KMS-11 (cell line): ENCODE data around the gene SLC43A3.

Experiments used
- H2AFZ ChIP-seq: fragments of 200-600 bp; sonication (generic); 2 replicates; pipeline ENCODE4 v1.6.1; 2016; ENCODE audit warnings: antibody characterized with exemption, mixed run types, low read depth
- H3K27ac ChIP-seq: fragments of 200-600 bp; sonication (generic); 2 replicates; pipeline ENCODE4 v1.6.1; 2016; ENCODE audit warnings: mild to moderate bottlenecking, mixed run types
- H3K27me3 ChIP-seq: fragments of 200-600 bp; sonication (generic); 2 replicates; pipeline ENCODE4 v1.6.1; 2017; ENCODE audit warnings: mild to moderate bottlenecking, low read depth, mixed run types, moderate library complexity; ENCODE audit not compliant: insufficient read depth
- H3K36me3 ChIP-seq: fragments of 200-600 bp; sonication (generic); 2 replicates; pipeline ENCODE4 v1.6.1; 2017; ENCODE audit warnings: mild to moderate bottlenecking, mixed run types; ENCODE audit not compliant: insufficient read depth
- H3K4me1 ChIP-seq: fragments of 200-600 bp; sonication (generic); 2 replicates; pipeline ENCODE4 v1.6.1; 2016; ENCODE audit warnings: mild to moderate bottlenecking, low read depth, mixed run types; ENCODE audit not compliant: poor library complexity, severe bottlenecking
- H3K4me2 ChIP-seq: fragments of 200-600 bp; sonication (generic); 2 replicates; pipeline ENCODE4 v1.7.0; 2016; ENCODE audit warnings: mild to moderate bottlenecking, mixed run types
- H3K4me3 ChIP-seq: fragments of 200-600 bp; sonication (generic); IDR thresholded peaks from 2 replicates; pipeline ENCODE4 v1.6.1; 2017; ENCODE audit warnings: low read depth, low read length, mixed read lengths; ENCODE audit not compliant: insufficient read depth
- H3K79me2 ChIP-seq: fragments of 200-600 bp; sonication (generic); 2 replicates; pipeline ENCODE4 v1.6.1; 2016; ENCODE audit warnings: low read depth, mixed run types; ENCODE audit not compliant: insufficient read depth
- H3K9ac ChIP-seq: fragments of 200-600 bp; sonication (generic); 2 replicates; pipeline ENCODE4 v1.6.1; 2016; ENCODE audit warnings: mild to moderate bottlenecking, mixed run types
- H4K20me1 ChIP-seq: fragments of 200-600 bp; sonication (generic); 2 replicates; pipeline ENCODE4 v1.6.1; 2016; ENCODE audit warnings: mild to moderate bottlenecking, mixed run types; ENCODE audit not compliant: insufficient read depth
- TF ChIP-seq, protein P1 (sequence below): fragments of 200-600 bp; sonication (generic); conservative IDR thresholded peaks from 2 replicates; pipeline ENCODE4 v1.6.1; 2017; ENCODE audit warnings: low read depth, mild to moderate bottlenecking, antibody characterized with exemption, low read length, moderate library complexity, mixed read lengths

SLC43A3 gene

DNA sequence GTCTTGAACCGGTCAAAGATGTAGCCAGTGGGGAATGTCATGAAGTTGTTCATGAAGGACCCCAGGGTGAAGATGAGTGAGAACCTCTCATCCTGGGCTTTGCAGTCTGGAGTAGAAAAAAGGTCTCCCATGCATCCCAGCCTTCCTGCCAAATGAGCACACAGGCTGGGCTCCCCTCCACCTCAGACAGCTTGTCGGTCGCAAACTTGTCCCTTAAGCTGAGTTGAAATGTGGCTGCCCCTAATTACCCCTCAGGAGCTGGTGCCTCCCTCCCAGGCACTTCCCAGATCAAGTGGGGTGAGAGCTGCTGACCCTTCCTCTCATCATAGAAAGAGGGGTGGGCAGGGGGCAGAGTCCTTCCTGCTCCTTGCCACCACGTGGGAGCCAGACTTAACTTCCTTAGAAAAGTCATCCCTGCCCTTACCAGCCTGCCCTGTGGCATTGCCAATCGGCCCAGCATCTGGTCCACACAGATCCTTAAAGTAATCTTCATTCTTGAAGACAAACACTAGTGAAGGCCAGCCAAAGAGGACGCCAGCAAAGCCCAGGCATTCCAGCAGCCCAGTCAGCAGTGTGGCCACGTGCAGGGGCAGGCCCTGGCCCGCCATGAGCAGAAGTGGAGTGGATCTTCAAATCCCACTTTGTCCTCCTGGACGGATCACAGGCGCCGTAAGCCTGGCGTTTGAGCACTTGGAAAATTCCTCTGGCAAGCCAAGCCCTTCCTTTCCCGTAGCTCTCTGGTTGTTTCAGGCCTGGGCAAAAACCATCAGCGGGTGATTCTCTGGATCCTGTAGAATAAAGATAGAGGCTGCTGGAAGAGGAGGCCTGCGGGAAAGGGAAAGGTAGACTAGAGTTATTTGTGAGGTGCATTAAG, 1.1 kb downstream of the SLC43A3 start:
- no peaks in the 10 kb centered on the region for H3K79me2 ChIP-seq

DNA sequence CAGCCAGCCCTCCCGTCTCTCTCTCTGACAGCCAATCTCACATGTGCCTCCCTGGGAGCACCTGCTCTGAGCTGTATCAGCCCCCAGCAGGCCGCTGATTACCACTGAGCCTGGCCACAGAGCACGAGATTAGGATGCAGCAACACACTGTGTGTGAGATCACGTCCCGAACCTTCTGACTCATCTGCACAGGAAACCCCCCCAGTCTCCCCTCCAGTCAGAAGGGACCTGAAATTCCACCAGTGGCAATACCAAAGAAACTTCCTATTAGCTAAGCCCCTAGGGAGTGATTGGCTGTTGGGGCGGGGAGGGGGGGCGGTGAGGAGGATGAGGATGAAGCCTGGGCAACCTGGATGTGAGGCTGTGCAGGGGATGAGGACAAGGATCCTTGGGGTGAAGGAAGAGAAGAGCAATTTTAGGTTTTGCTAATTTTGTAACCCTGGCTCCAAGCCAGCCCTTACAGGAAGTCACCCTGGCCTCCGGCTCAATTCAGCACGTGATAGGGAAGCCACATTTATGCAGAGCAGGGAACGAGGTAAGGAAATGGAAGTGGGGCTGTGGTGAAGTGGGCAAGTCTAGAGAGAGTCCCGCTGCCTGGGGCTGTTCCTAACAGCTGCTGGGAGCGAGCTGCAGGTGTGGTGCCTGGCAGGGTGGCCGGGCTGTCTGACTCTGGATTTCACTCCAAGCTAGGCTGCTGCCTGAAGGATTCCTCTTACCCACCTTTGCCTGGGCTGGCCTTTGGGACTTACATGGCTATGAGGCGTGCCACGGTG, 1.9 kb downstream of the SLC43A3 start:
- Histone ChIP-seq H3K4me1 (no peaks in the 10 kb centered on the region), H3K4me3 (no peak overlapping the region), H3K27ac (no peak overlapping the region), H3K4me2 (no peak overlapping the region), H3K79me2 (no peaks in the 10 kb centered on the region), H2AFZ (no peak overlapping the region), H3K36me3 (no peaks in the 10 kb centered on the region), H4K20me1 (no peaks in the 10 kb centered on the region), H3K27me3 (no peaks in the 10 kb centered on the region), H3K9ac (no peak overlapping the region)
- TF ChIP-seq, protein P1, sequence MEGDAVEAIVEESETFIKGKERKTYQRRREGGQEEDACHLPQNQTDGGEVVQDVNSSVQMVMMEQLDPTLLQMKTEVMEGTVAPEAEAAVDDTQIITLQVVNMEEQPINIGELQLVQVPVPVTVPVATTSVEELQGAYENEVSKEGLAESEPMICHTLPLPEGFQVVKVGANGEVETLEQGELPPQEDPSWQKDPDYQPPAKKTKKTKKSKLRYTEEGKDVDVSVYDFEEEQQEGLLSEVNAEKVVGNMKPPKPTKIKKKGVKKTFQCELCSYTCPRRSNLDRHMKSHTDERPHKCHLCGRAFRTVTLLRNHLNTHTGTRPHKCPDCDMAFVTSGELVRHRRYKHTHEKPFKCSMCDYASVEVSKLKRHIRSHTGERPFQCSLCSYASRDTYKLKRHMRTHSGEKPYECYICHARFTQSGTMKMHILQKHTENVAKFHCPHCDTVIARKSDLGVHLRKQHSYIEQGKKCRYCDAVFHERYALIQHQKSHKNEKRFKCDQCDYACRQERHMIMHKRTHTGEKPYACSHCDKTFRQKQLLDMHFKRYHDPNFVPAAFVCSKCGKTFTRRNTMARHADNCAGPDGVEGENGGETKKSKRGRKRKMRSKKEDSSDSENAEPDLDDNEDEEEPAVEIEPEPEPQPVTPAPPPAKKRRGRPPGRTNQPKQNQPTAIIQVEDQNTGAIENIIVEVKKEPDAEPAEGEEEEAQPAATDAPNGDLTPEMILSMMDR, result no peak

More for the DNA sequence above, 1.1 kb downstream of the SLC43A3 start:
- no peak overlapping the region for H2AFZ ChIP-seq
- H3K27ac ChIP-seq, result no peak overlapping the region
- no peak overlapping the region for H3K4me2 ChIP-seq
- no peaks in the 10 kb centered on the region for H4K20me1 ChIP-seq
- H3K27me3 ChIP-seq, result no peaks in the 10 kb centered on the region
- H3K36me3 ChIP-seq, result no peaks in the 10 kb centered on the region
- TF ChIP-seq, protein P1, result no peak
- H3K9ac ChIP-seq, result no peak overlapping the region
- no peaks in the 10 kb centered on the region for H3K4me1 ChIP-seq
- no peak overlapping the region for H3K4me3 ChIP-seq

DNA sequence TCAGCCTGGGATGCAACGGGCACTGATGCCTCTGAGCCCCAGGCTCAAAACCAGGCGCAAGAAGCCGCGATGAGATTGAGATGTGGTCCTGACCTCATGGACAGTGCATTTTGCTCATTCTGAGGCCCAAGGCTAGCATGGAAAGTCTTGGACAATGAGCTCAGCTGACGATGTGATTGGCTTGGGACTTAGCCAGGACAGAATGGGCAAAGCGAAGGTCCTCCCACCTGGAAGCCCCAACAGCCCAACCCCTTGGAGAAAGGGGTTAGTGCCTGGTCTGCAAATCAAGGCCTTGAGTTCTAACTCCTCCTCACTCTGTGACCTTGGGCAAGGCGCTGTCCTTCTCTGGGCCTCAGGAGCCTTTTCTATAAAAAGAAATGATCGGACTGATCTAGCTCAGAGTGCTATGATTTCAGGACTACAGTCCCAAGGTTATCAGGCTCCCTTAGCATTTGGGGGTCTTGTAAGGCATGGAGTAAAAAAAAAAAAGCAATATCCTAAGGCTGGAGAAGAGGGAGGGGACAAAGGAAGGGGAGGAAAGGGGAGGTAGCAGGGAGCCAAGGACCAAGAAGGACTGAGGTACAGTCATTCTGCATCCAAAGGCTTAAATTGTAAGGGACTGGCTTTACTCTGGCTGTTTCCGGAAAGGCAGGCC, 2.7 kb downstream of the SLC43A3 start:
- no peak overlapping the region for H2AFZ ChIP-seq
- no peak overlapping the region for H3K27ac ChIP-seq
- H3K27me3 ChIP-seq, result no peaks in the 10 kb centered on the region
- no peak overlapping the region for H3K4me3 ChIP-seq
- no peaks in the 10 kb centered on the region for H3K79me2 ChIP-seq
- H3K4me1 ChIP-seq, result no peaks in the 10 kb centered on the region
- H3K36me3 ChIP-seq, result no peaks in the 10 kb centered on the region
- no peaks in the 10 kb centered on the region for H4K20me1 ChIP-seq
- TF ChIP-seq, protein P1, result no peak
- no peak overlapping the region for H3K4me2 ChIP-seq
- no peak overlapping the region for H3K9ac ChIP-seq

DNA sequence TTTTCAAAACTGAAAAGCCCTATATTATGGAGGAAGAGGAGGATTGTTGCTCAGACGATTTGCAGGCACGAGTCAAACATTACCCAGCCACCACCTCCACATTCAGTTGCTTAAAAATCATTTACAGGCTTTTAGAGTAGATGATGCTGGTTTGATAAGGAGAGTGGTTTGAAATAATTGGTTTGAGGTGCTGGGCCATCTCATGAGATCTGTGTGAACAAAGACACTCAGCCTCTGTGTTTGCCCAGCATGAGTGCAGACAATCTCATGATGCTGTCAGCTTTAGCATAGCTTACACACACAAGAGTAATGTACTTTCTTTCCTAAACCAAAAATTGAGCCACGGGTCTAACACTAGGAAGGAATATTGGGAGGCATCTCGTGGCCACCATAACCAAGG, 4.3 kb downstream of the SLC43A3 start:
- Histone ChIP-seq H3K79me2 (no peaks in the 10 kb centered on the region), H3K36me3 (no peaks in the 10 kb centered on the region), H3K4me1 (no peaks in the 10 kb centered on the region), H3K4me3 (no peak overlapping the region), H3K4me2 (no peak overlapping the region), H2AFZ (no peak overlapping the region), H3K9ac (no peak overlapping the region), H4K20me1 (no peaks in the 10 kb centered on the region), H3K27me3 (no peaks in the 10 kb centered on the region), H3K27ac (no peak overlapping the region)
- TF ChIP-seq, protein P1, result no peak
